ENCODE results near the gene ZNHIT1. TPM values are rescaled to one million over a fixed set of nuclear protein-coding genes. Genes with fewer than 3 reads are reported as not detected.

The ZNHIT1 gene
- total RNA-seq, 1 donor from 2014 or later: 109 TPM

GRCh38 chr7:101240226-101241014, 22.5 kb downstream of the ZNHIT1 start:
- Histone ChIP-seq H3K36me3 (ENCODE audit: control insufficient read depth, insufficient read depth, low read length) (peaks cover 1% of the 10 kb centered on the region), H3K27me3 (ENCODE audit: control insufficient read depth, insufficient read depth, low read length) (no peaks in the 10 kb centered on the region), H3K4me3 (ENCODE audit: low read depth, low read length) (no peak overlapping the region)
- no peak for TF ChIP-seq CTCF (IDR thresholded peaks at IDR 0.05; ENCODE audit: insufficient read depth, low read length, poor library complexity, severe bottlenecking)
- no peak for DNase-seq (ENCODE audit: low read depth)

DNA sequence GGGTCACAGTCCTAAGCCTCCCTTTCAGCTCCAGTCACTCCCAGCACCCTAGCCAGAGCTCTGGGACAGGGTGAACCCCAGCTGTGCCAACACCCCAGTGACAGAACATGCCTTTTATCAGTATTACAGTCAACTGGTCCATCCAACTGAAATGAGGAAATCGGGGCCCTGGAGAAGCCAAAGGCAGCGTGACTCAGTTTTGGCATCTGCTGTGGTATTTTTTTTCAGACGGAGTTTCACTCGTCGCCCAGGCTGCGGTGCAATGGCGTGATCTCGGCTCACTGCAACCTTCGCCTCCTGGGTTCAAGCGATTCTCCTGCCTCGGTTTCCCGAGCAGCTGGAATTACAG, 23.0 kb downstream of the ZNHIT1 start:
- no peak for DNase-seq (ENCODE audit: low read depth)
- Histone ChIP-seq H3K27me3 (ENCODE audit: control insufficient read depth, insufficient read depth, low read length) (no peaks in the 10 kb centered on the region), H3K4me3 (ENCODE audit: low read depth, low read length) (no peak overlapping the region), H3K36me3 (ENCODE audit: control insufficient read depth, insufficient read depth, low read length) (peaks cover 1% of the 10 kb centered on the region)
- TF ChIP-seq CTCF (IDR thresholded peaks at IDR 0.05; ENCODE audit: insufficient read depth, low read length, poor library complexity, severe bottlenecking): no peak

DNA sequence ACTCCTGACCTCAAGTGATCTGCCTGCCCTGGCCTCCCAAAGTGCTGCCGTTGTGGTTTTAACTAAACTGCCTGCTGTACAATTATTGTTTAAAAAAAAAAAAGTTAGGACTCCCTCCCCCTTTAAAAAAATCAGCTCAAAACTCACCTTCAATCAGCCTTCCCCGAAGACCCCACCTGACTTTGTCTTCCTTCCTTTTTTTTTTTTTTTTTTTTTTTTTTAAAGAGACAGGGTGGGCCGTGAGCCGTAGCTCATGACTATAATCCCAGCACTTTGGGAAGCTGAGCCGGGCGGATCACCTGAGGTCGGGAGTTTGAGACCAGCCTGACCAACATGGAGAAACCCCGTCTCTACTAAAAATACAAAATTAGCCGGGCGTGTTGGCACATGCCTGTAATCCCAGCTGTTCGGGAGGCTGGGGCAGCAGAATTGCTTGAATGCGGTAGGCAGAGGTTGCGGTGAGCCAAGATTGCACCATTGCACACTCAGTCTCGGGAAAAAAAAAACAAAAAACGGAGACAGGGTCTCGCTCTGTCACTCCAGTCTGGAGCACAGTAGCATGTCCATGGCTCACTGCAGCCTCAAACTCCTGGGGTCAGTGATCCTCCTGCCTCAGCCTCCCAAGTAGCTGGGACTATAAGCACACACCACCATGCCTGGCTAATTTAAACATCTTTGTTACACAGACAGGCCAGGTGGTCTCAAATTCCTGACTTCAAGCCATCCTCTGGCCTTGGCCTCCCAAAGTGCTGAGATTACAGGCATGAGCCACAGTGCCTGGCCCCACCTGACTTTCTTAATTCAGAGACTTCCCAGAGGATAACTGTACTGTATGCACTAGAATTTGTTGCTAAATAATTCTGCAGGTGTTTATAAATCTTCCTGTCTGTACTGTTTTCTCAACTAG, 23.7 kb downstream of the ZNHIT1 start:
- Histone ChIP-seq H3K27me3 (ENCODE audit: control insufficient read depth, insufficient read depth, low read length) (no peaks in the 10 kb centered on the region), H3K4me3 (ENCODE audit: low read depth, low read length) (no peak overlapping the region), H3K36me3 (ENCODE audit: control insufficient read depth, insufficient read depth, low read length) (peaks cover 1% of the 10 kb centered on the region)
- no peak for TF ChIP-seq CTCF (IDR thresholded peaks at IDR 0.05; ENCODE audit: insufficient read depth, low read length, poor library complexity, severe bottlenecking)
- DNase-seq (ENCODE audit: low read depth): no peak

DNA sequence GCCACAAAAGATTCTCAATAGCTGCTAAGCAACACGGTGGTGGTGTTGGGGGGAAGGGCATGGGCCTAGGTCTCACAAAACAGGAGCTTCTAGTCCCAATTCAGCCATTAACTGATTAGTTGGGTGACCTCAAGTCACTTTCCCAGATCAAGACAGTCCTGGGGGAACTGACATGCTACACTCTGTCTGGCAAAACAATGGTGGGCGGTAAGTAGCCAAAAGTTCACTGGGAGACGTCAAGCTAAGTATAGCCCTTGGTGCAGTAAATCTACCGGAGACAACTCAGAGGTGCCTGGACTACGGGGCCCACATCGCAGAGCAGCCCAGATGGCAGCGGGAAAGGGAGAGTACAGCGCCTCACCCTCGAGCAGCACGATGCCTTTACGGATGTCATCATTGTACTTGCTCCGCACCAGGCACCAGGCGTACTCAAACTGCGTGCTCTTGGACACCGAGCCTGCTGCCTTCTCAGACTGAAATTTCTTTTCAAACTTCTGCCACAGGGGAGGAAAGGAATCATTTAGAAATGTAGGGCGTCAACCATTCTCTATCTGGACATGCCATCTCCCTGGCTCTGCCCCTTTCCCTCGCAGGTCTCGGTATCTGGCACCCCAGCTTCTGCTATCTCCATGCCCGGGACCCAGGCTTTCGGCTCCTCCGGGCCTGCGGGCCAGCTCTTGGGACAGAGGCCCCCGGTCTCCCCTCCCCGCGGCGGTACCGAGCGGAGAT, 25.8 kb downstream of the ZNHIT1 start:
- no peak for TF ChIP-seq CTCF (IDR thresholded peaks at IDR 0.05; ENCODE audit: insufficient read depth, low read length, poor library complexity, severe bottlenecking)
- Histone ChIP-seq H3K36me3 (ENCODE audit: control insufficient read depth, insufficient read depth, low read length) (peaks cover 1% of the 10 kb centered on the region), H3K27me3 (ENCODE audit: control insufficient read depth, insufficient read depth, low read length) (no peaks in the 10 kb centered on the region), H3K4me3 (ENCODE audit: low read depth, low read length) (peak overlapping the region; percentile 77)
- DNase-seq (ENCODE audit: low read depth): no peak

GRCh38 chr7:101244375-101245146, 26.6 kb downstream of the ZNHIT1 start, which contains the start of gene FIS1:
FIS1 (minus strand) TSS chr7:101245081; CDS start chr7:101245004, 77 bp downstream.
- DNase-seq (ENCODE audit: low read depth): peak; percentile 57
- TF ChIP-seq CTCF (IDR thresholded peaks at IDR 0.05; ENCODE audit: insufficient read depth, low read length, poor library complexity, severe bottlenecking): peak; percentile 91
- peak within 1 kb of the TSS; percentile 77 for H3K4me3 ChIP-seq (ENCODE audit: low read depth, low read length)
- H3K27me3 ChIP-seq (ENCODE audit: control insufficient read depth, insufficient read depth, low read length): no peaks in the 10 kb centered on the region
- peaks cover 1% of the 10 kb centered on the region for H3K36me3 ChIP-seq (ENCODE audit: control insufficient read depth, insufficient read depth, low read length)
